B cell (primary cell): ENCODE measurements around the gene PPP1R9A. TPM values are rescaled to one million over a fixed set of nuclear protein-coding genes. Genes with fewer than 3 reads are reported as not detected.

ENCODE experiments used
- ATAC-seq: fragments of 200-7000 bp; cut with Tn5 transposase; one replicate; pipeline ENCODE4 v1.10.0; 2021; ENCODE audit warnings: low read depth, mild to moderate bottlenecking, moderate number of reproducible peaks, moderate library complexity
- CTCF ChIA-PET: fragments of 350-600 bp; sonication (Branson Sonifier 250); formaldehyde crosslinking; loops from one replicate; lab custom pipeline; 2021; ENCODE audit warnings: antibody characterized with exemption, inconsistent platforms; lab: Charles Lee
- POLR2A ChIA-PET: fragments of 350-600 bp; sonication (Branson Sonifier 250); formaldehyde crosslinking; loops from one replicate; lab custom pipeline; 2021; ENCODE audit warnings: antibody characterized with exemption; lab: Charles Lee
- DNase-seq: peaks from one replicate; pipeline ENCODE4 v3.0.0; 2013
- H2AFZ ChIP-seq: 2 replicates; pipeline ENCODE4 v1.6.1; 2012; ENCODE audit warnings: mild to moderate bottlenecking, low read depth, low read length; ENCODE audit not compliant: insufficient read depth, poor library complexity, severe bottlenecking
- H3K27ac ChIP-seq, 2 donors: 1 replicate in 1 of 2; 2 replicates in 1 of 2; pipeline ENCODE4 v1.5.1; 2012 to 2013; ENCODE audit warnings: low read length in 2 of 2, mild to moderate bottlenecking in 2 of 2, moderate library complexity in 1 of 2
- H3K27me3 ChIP-seq, 4 experiments: fragments of 200-600 bp in 1 of 4; sonication (generic) in 1 of 4; replicated peaks in 1 of 4; 1 replicate in 2 of 4; 2 replicates in 2 of 4; pipeline versions ENCODE4 v1.6.1 to v1.7.0; 2013 to 2016; ENCODE audit warnings: low read length in 3 of 4, mild to moderate bottlenecking in 2 of 4, mixed read lengths in 1 of 4, moderate library complexity in 1 of 4; ENCODE audit not compliant: insufficient read depth in 4 of 4, control insufficient read depth in 3 of 4; ENCODE audit errors: control extremely low read depth in 1 of 4
- H3K36me3 ChIP-seq, 2 experiments: replicated peaks in 1 of 2; 1 replicate in 1 of 2; 2 replicates in 1 of 2; pipeline versions ENCODE4 v1.6.1 to v1.7.1; 2013; ENCODE audit warnings: low read length in 1 of 2; ENCODE audit not compliant: insufficient read depth in 2 of 2, control insufficient read depth in 1 of 2; ENCODE audit errors: control extremely low read depth in 1 of 2, extremely low read depth in 1 of 2
- H3K4me1 ChIP-seq, 2 donors: fragments of 200-600 bp in 1 of 2; sonication (generic) in 1 of 2; 1 replicate in 1 of 2; 2 replicates in 1 of 2; pipeline versions ENCODE4 v1.5.1 to v1.6.1; 2013 to 2017; ENCODE audit warnings: low read length in 2 of 2; ENCODE audit not compliant: control insufficient read depth in 2 of 2, insufficient read depth in 2 of 2
- H3K4me2 ChIP-seq: replicated peaks from 2 replicates; pipeline ENCODE3; 2012; ENCODE audit warnings: mild to moderate bottlenecking, low read depth, low read length; ENCODE audit not compliant: poor library complexity, severe bottlenecking
- H3K4me3 ChIP-seq, 5 experiments: fragments of 200-600 bp in 1 of 5; sonication (generic) in 1 of 5; 1 replicate in 3 of 5; 2 replicates in 2 of 5; pipeline versions ENCODE4 v1.5.1 to v1.7.0; 2011 to 2016; ENCODE audit warnings: low read length in 4 of 5, mild to moderate bottlenecking in 4 of 5, low read depth in 2 of 5, control low read depth in 1 of 5, moderate library complexity in 1 of 5; ENCODE audit not compliant: insufficient read depth in 1 of 5; ENCODE audit errors: control extremely low read depth in 1 of 5, extremely low read depth in 1 of 5
- H3K79me2 ChIP-seq: fragments of 200-600 bp; sonication (generic); one replicate; pipeline ENCODE4 v1.6.0; 2016; ENCODE audit warnings: low read length; ENCODE audit not compliant: control insufficient read depth, insufficient read depth
- H3K9ac ChIP-seq: fragments of 200-600 bp; sonication (generic); 2 replicates; pipeline ENCODE4 v1.6.1; 2017; ENCODE audit warnings: mild to moderate bottlenecking, low read length, moderate library complexity
- H3K9me3 ChIP-seq, 3 donors: one replicate each; pipeline versions ENCODE4 v1.6.1 to v1.7.1; 2013; ENCODE audit warnings: low read length in 2 of 3; ENCODE audit not compliant: control insufficient read depth in 2 of 3, insufficient read depth in 1 of 3; ENCODE audit errors: control extremely low read depth in 1 of 3
- H4K20me1 ChIP-seq: 2 replicates; pipeline ENCODE4 v1.6.0; 2012; ENCODE audit warnings: mild to moderate bottlenecking, low read length; ENCODE audit not compliant: insufficient read depth, control insufficient read depth, poor library complexity, severe bottlenecking
- H3K27ac Mint-ChIP-seq: one replicate; pipeline ENCODE4 v1.8.0; 2021; ENCODE audit warnings: mixed read lengths
- H3K27me3 Mint-ChIP-seq: one replicate; pipeline ENCODE4 v1.8.0; 2021; ENCODE audit warnings: mixed read lengths
- H3K4me1 Mint-ChIP-seq: one replicate; pipeline ENCODE4 v1.8.0; 2021; ENCODE audit warnings: mixed read lengths
- H3K4me3 Mint-ChIP-seq: one replicate; pipeline ENCODE4 v1.8.0; 2021; ENCODE audit warnings: mixed read lengths
- H3K9me3 Mint-ChIP-seq: one replicate; pipeline ENCODE4 v1.8.0; 2022; ENCODE audit warnings: mixed read lengths; ENCODE audit not compliant: insufficient read depth
- EZH2 ChIP-seq: IDR thresholded peaks from 2 replicates; pipeline ENCODE4 v1.6.1; 2012; ENCODE audit warnings: borderline replicate concordance, low read depth, mild to moderate bottlenecking, moderate library complexity, low read length; ENCODE audit not compliant: insufficient read depth, poor library complexity, severe bottlenecking
- WGBS: methylation state at CpG from one replicate; pipeline ENCODE4 v1.1.5; 2013; ENCODE audit warnings: missing lambda C conversion rate; ENCODE audit not compliant: insufficient coverage; 5-methylcytosine and 5-hydroxymethylcytosine counted together
- intact Hi-C: fragments of 100-400 bp; cut with micrococcal nuclease; formaldehyde crosslinking; loops from one replicate; pipeline ENCODE4 v1.10.0; 2022
- polyA plus RNA-seq: library from polyadenylated mRNA; depleted of rRNA; stranded (reverse); fragments of >200 nt; gene quantifications from 2 replicates; pipeline ENCODE4 v1.2.3, GENCODE V29; 2012
- total RNA-seq, 2 donors: library from RNA; stranded (reverse); fragments of 120-200 nt in 1 of 2; gene quantifications; 1 replicate in 1 of 2; 2 replicates in 1 of 2; pipeline versions ENCODE4 v1.2.3 to v1.2.4, GENCODE V29; 2013 to 2022
- TF ChIP-seq, protein P1 (sequence below): fragments of 200-600 bp; IDR thresholded peaks from one replicate; pipeline ENCODE4 v1.8.0; 2022; ENCODE audit warnings: antibody characterized with exemption, mild to moderate bottlenecking

PPP1R9A gene
- total and polyA plus RNA-seq, 2 donors (not counting 1 experiment from before 2014, with no cell fraction given): 1.1 to 4.8 TPM

- Histone ChIP-seq H3K4me2 (no peak overlapping the region), H3K9me3 (no peaks in the 10 kb centered on the region), H4K20me1 (no peaks in the 10 kb centered on the region), H3K27me3 (no peaks in the 10 kb centered on the region), H3K27ac (no peak overlapping the region), H3K79me2 (no peaks in the 10 kb centered on the region), H3K9ac (no peak overlapping the region), H3K4me3 (no peak overlapping the region), H3K4me1 (no peaks in the 10 kb centered on the region), H3K36me3 (no peaks in the 10 kb centered on the region), H2AFZ (no peak overlapping the region)
- DNase-seq: no peak
- Mint-ChIP-seq H3K27me3 (no peaks in the 10 kb centered on the region), H3K27ac (no peak overlapping the region), H3K4me1 (no peaks in the 10 kb centered on the region), H3K4me3 (no peak overlapping the region), H3K9me3 (no peaks in the 10 kb centered on the region)
- 100% methylated on average over 3 of the region's 6 CpGs for WGBS
- TF ChIP-seq, protein P1, sequence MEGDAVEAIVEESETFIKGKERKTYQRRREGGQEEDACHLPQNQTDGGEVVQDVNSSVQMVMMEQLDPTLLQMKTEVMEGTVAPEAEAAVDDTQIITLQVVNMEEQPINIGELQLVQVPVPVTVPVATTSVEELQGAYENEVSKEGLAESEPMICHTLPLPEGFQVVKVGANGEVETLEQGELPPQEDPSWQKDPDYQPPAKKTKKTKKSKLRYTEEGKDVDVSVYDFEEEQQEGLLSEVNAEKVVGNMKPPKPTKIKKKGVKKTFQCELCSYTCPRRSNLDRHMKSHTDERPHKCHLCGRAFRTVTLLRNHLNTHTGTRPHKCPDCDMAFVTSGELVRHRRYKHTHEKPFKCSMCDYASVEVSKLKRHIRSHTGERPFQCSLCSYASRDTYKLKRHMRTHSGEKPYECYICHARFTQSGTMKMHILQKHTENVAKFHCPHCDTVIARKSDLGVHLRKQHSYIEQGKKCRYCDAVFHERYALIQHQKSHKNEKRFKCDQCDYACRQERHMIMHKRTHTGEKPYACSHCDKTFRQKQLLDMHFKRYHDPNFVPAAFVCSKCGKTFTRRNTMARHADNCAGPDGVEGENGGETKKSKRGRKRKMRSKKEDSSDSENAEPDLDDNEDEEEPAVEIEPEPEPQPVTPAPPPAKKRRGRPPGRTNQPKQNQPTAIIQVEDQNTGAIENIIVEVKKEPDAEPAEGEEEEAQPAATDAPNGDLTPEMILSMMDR: no peak
- no peak for TF ChIP-seq EZH2
- ATAC-seq: no peak
- intact Hi-C loops: no loop called here
- CTCF ChIA-PET: no interaction called here
- POLR2A ChIA-PET: no interaction called here
Observed at GRCh38 chr7:95264363-95264891, 357.0 kb downstream of the PPP1R9A start.

- no peak overlapping the region for H3K4me3 Mint-ChIP-seq
- no peaks in the 10 kb centered on the region for H3K27me3 ChIP-seq
- ChIA-PET POLR2A (no interaction called here), CTCF (no interaction called here)
- H3K9me3 ChIP-seq: no peaks in the 10 kb centered on the region
- no peaks in the 10 kb centered on the region for H3K9me3 Mint-ChIP-seq
- H3K79me2 ChIP-seq: no peaks in the 10 kb centered on the region
- H3K4me3 ChIP-seq: no peak overlapping the region
- H4K20me1 ChIP-seq: no peaks in the 10 kb centered on the region
- no CpG with 5 or more reads among the region's 2 CpGs for WGBS
- no peak overlapping the region for H3K27ac Mint-ChIP-seq
- no peak overlapping the region for H3K27ac ChIP-seq
- no peaks in the 10 kb centered on the region for H3K36me3 ChIP-seq
- no peaks in the 10 kb centered on the region for H3K4me1 Mint-ChIP-seq
- H3K4me2 ChIP-seq: no peak overlapping the region
- no peaks in the 10 kb centered on the region for H3K27me3 Mint-ChIP-seq
- no peak for DNase-seq
- TF ChIP-seq, protein P1: no peak
- no peak for TF ChIP-seq EZH2
- H3K4me1 ChIP-seq: no peaks in the 10 kb centered on the region
- no peak for ATAC-seq
- H2AFZ ChIP-seq: no peak overlapping the region
- H3K9ac ChIP-seq: no peak overlapping the region
- intact Hi-C loops: no loop called here
Observed at GRCh38 chr7:95265634-95266033, 358.2 kb downstream of the PPP1R9A start.
